Adrenal gland (tissue), 12 donors: Measurements from ENCODE around the gene TEAD1. TPM values are rescaled to one million over a fixed set of nuclear protein-coding genes. Genes with fewer than 3 reads are reported as not detected.

Source experiments
- DNase-seq, 7 donors: peaks; one replicate each; pipeline ENCODE4 v3.0.0-alpha.2; 2019 to 2020
- H3K27ac ChIP-seq, 5 donors: fragments of 200-600 bp; sonication (generic) in 4 of 5; 1 replicate in 3 of 5; 2 replicates in 2 of 5; pipeline versions ENCODE4 v1.5.1 to v1.8.0; 2016 to 2020; ENCODE audit warnings: mild to moderate bottlenecking in 1 of 5
- H3K27me3 ChIP-seq: fragments of 200-600 bp; 2 replicates; pipeline ENCODE4 v1.8.0; 2021
- H3K36me3 ChIP-seq, 2 donors: fragments of 200-600 bp; replicated peaks in 1 of 2; 1 replicate in 1 of 2; 2 replicates in 1 of 2; pipeline versions ENCODE4 v1.5.1 to v1.8.0; 2018 to 2022
- H3K4me1 ChIP-seq, 2 donors: fragments of 200-600 bp; replicated peaks in 1 of 2; 1 replicate in 1 of 2; 2 replicates in 1 of 2; pipeline versions ENCODE4 v1.5.1 to v1.8.0; 2018 to 2021
- H3K4me3 ChIP-seq, 4 donors: fragments of 200-600 bp; sonication (generic) in 3 of 4; one replicate each; pipeline ENCODE4 v1.5.1; 2016 to 2018
- H3K9me3 ChIP-seq, 3 donors: fragments of 200-600 bp; sonication (generic) in 1 of 3; replicated peaks in 1 of 3; 1 replicate in 2 of 3; 2 replicates in 1 of 3; pipeline versions ENCODE4 v1.5.1 to v1.8.0; 2016 to 2021
- CTCF ChIP-seq, 6 experiments: fragments of 450-650 bp in 4 of 6; fragments of 200-600 bp in 2 of 6; sonication (generic) in 1 of 6; IDR thresholded peaks; 1 replicate in 5 of 6; 2 replicates in 1 of 6; pipeline versions ENCODE4 v1.5.1 to v1.8.0; 2016 to 2021; ENCODE audit warnings: antibody characterized with exemption in 6 of 6, mild to moderate bottlenecking in 2 of 6, moderate library complexity in 1 of 6
- POLR2A ChIP-seq, 2 donors: fragments of 450-650 bp; IDR thresholded peaks; one replicate each; pipeline ENCODE4 v1.6.1; 2017; ENCODE audit warnings: antibody characterized with exemption in 2 of 2, mild to moderate bottlenecking in 2 of 2, moderate library complexity in 1 of 2
- WGBS, 4 donors: extraction: QIAGEN DNeasy Blood & Tissue Kit in 2 of 4; methylation state at CpG; one replicate each; pipeline versions ENCODE4 v1.1.5 to v1.1.7; 2013 to 2017; 5-methylcytosine and 5-hydroxymethylcytosine counted together
- intact Hi-C, 2 donors: fragments of 100-400 bp; cut with DNase I; formaldehyde crosslinking; loops; one replicate each; pipeline versions ENCODE4 v1.14.1 to v1.15.0; 2022 to 2023
- polyA plus RNA-seq, 3 donors: library from polyadenylated mRNA; stranded (reverse); fragments of 200-250 nt in 2 of 3; fragments of 350-450 nt in 1 of 3; fragmentation: Illumina TruSeq in 1 of 3; extraction: RNeasy Lipid Tissue Mini Kit (QIAGEN cat#74804) in 1 of 3; gene quantifications; one replicate each; pipeline ENCODE4 v1.2.3, GENCODE V29; 2013 to 2014
- total RNA-seq, 9 donors: library from RNA; depleted of rRNA in 4 of 9; stranded (reverse); fragments of >200 nt in 4 of 9; fragments of 120-200 nt in 1 of 9; fragmentation: NEBNext Ultra II Directional in 1 of 9; extraction: Animal tissue kit (Norgen Biotek cat#: 25700) in 1 of 9; gene quantifications; one replicate each; pipeline versions ENCODE4 v1.1.0 to v1.2.4, GENCODE V29; 2013 to 2023
- donor health status: healthy with polysubstance abuse.
- donor health status: Bipolar disorder and iron deficiency.
- donor health status: DM: yes; HTN: yes; CAD: no.
- donor health status: DM: no; HTN: no; CAD: no.
- donor health status: DM: no; HTN: no; CAD: no.
- donor health status: DM: yes; HTN: yes; CAD: no.

The TEAD1 gene
- total and polyA plus RNA-seq, 12 donors, result 3.9 to 49.9 (median 35.1) TPM

GRCh38 chr11:12806113-12806512, 131.9 kb downstream of the TEAD1 start:
- Histone ChIP-seq H3K9me3 (no peaks in the 10 kb centered on the region), H3K36me3 (no peaks in the 10 kb centered on the region), H3K27me3 (no peaks in the 10 kb centered on the region), H3K4me3 (no peak overlapping the region), H3K27ac (no peak overlapping the region), H3K4me1 (peaks cover 0 to 15% of the 10 kb centered on the region in 2 donors)
- no peak for DNase-seq
- TF ChIP-seq POLR2A (IDR thresholded peaks at IDR 0.05), result no peak
- TF ChIP-seq CTCF (IDR thresholded peaks at IDR 0.05), result no peak
- intact Hi-C loops, result no loop called here
- WGBS, 4 donors, result 84 to 88% (median 86%) methylated on average over 2 of the region's 2 CpGs

GRCh38 chr11:12807621-12808020, 133.4 kb downstream of the TEAD1 start:
- Histone ChIP-seq H3K27me3 (no peaks in the 10 kb centered on the region), H3K36me3 (no peaks in the 10 kb centered on the region), H3K9me3 (no peaks in the 10 kb centered on the region), H3K4me1 (peaks cover 0 to 12% of the 10 kb centered on the region in 2 donors), H3K4me3 (no peak overlapping the region), H3K27ac (no peak overlapping the region)
- intact Hi-C loops, result no loop called here
- TF ChIP-seq CTCF (IDR thresholded peaks at IDR 0.05) (no peak), POLR2A (IDR thresholded peaks at IDR 0.05) (no peak)
- DNase-seq, result no peak
- WGBS, 4 donors, result 94 to 98% (median 95%) methylated on average over 6 of the region's 6 CpGs

- H3K9me3 ChIP-seq, result no peaks in the 10 kb centered on the region
- TF ChIP-seq POLR2A (IDR thresholded peaks at IDR 0.05) (no peak), CTCF (IDR thresholded peaks at IDR 0.05) (no peak)
- WGBS, 4 donors, result 69 to 87% (median 79%) methylated on average over 1 of the region's 1 CpG
- no peak for DNase-seq
- H3K4me3 ChIP-seq, result no peak overlapping the region
- no peak overlapping the region for H3K27ac ChIP-seq
- no peaks in the 10 kb centered on the region for H3K36me3 ChIP-seq
- no peaks in the 10 kb centered on the region for H3K27me3 ChIP-seq
- intact Hi-C loops, result no loop called here
- peaks cover 1 to 12% of the 10 kb centered on the region in 2 donors for H3K4me1 ChIP-seq
Measured at GRCh38 chr11:12808519-12808918, 134.3 kb downstream of the TEAD1 start.

GRCh38 chr11:12809364-12809763, 135.1 kb downstream of the TEAD1 start:
- 90 to 96% (median 91%) methylated on average over 3 of the region's 3 CpGs; no CpG with 5 or more reads in 1 of the 4 donors for WGBS, 4 donors
- peaks cover 10 to 18% of the 10 kb centered on the region in 2 donors for H3K4me1 ChIP-seq
- TF ChIP-seq CTCF (IDR thresholded peaks at IDR 0.05) (no peak), POLR2A (IDR thresholded peaks at IDR 0.05) (no peak)
- intact Hi-C loops, result no loop called here
- no peaks in the 10 kb centered on the region for H3K36me3 ChIP-seq
- H3K9me3 ChIP-seq, result no peaks in the 10 kb centered on the region
- H3K4me3 ChIP-seq, result no peak overlapping the region
- DNase-seq, result no peak
- no peak overlapping the region for H3K27ac ChIP-seq
- no peaks in the 10 kb centered on the region for H3K27me3 ChIP-seq
